GM19463 (cell line): ENCODE data around the gene SHC4.
"Not testable (repeated sequence)": the region's sequence is repeated elsewhere in the genome, so short reads cannot be mapped to it uniquely, and the experiment has no call there.

ENCODE experiments used
- ATAC-seq: cut with Tn5 transposase; IDR thresholded peaks from one replicate; pipeline ENCODE4 v1.9.1; 2021; ENCODE audit warnings: mild to moderate bottlenecking, moderate library complexity; ENCODE audit not compliant: unreplicated experiment

Gene SHC4

GRCh38 chr15:48855501-48856440, 107.9 kb downstream of the SHC4 start:
- ATAC-seq: no peak

GRCh38 chr15:48854434-48854833, 109.3 kb downstream of the SHC4 start:
- ATAC-seq: not testable (repeated sequence)

- ATAC-seq: no peak
Measured at GRCh38 chr15:48851956-48852355, 111.8 kb downstream of the SHC4 start.

- no peak for ATAC-seq
Measured at GRCh38 chr15:48850648-48851047, 113.1 kb downstream of the SHC4 start.

GRCh38 chr15:48845123-48845522, 118.6 kb downstream of the SHC4 start:
- no peak for ATAC-seq

GRCh38 chr15:48842501-48842900, 121.2 kb downstream of the SHC4 start:
- ATAC-seq: no peak

GRCh38 chr15:48834756-48835155, 129.0 kb downstream of the SHC4 start:
- no peak for ATAC-seq

- ATAC-seq: no peak
Measured at GRCh38 chr15:48833526-48834239, 130.0 kb downstream of the SHC4 start.

GRCh38 chr15:48832648-48833047, 131.1 kb downstream of the SHC4 start:
- no peak for ATAC-seq

GRCh38 chr15:48828906-48829305, 134.8 kb downstream of the SHC4 start:
- ATAC-seq: no peak

GRCh38 chr15:48828471-48828870, 135.2 kb downstream of the SHC4 start:
- no peak for ATAC-seq

- no peak for ATAC-seq
Measured at GRCh38 chr15:48825075-48825474, 138.6 kb downstream of the SHC4 start.

- ATAC-seq: no peak
Measured at GRCh38 chr15:48823706-48824105, 140.0 kb downstream of the SHC4 start.

GRCh38 chr15:48823237-48823636, 140.5 kb downstream of the SHC4 start:
- ATAC-seq: no peak

- no peak for ATAC-seq
Measured at GRCh38 chr15:48814286-48814685, 149.4 kb downstream of the SHC4 start.

GRCh38 chr15:48811325-48811958, 152.3 kb downstream of the SHC4 start:
- ATAC-seq: no peak

GRCh38 chr15:48810414-48811324, 153.1 kb downstream of the SHC4 start, which contains the start of gene CEP152:
TSS of gene CEP152 (minus strand) at chr15:48811069. CDS start at chr15:48805649, 5,420 bp downstream.
- ATAC-seq: peak; percentile 92

- no peak for ATAC-seq
Measured at GRCh38 chr15:48806151-48806550, 157.6 kb downstream of the SHC4 start.

GRCh38 chr15:48805591-48805990, 158.1 kb downstream of the SHC4 start:
- ATAC-seq: no peak

GRCh38 chr15:48803877-48804276, 159.8 kb downstream of the SHC4 start:
- ATAC-seq: no peak
